Globus pallidus (tissue), 1 donor: Measurements from ENCODE around the gene TAF3.

ENCODE experiments used
- DNase-seq: peaks from one replicate; pipeline ENCODE4 v3.0.0-alpha.2; 2015; ENCODE audit warnings: low spot score

Gene TAF3

GRCh38 chr10:7876541-7877127 is 58.3 kb downstream of the TAF3 start:
- no peak for DNase-seq

DNA sequence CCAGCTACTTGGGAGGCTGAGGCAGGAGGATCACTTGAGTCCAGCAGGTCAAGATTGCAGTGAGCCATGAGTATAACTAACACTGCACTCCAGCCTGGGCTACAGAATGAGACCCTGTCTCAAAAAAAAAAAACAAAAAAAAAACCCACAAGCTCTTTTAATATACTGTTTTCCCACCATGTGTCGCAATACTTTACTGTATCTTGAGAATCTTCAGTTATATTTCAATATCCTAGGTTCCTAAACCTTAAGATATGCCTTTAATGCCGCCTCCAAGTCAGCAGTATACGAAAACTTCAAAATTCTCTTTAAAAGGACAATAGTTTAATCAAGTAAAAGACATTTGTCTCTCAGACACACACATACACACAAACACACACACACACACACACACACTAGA is 62.8 kb downstream of the TAF3 start:
- no peak for DNase-seq

DNA sequence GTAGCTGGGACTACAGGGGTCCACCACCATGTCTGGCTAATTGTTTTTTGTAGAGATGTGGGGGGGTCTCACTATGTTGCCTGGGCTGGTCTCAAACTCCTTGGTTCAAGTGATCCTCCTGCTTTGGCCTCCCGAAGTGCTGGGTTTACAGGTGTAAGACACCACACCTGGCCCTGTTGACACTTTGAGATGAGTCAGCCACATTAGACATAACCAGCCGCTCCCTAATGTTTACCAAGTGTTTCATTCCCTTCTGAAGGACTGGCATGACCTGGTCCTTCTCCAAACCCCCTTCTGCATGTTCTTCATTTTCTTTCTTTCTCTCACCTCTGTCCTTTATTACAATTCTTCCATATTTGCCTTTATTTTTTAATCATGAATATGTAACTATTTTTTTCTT is 67.8 kb downstream of the TAF3 start:
- DNase-seq: no peak

DNA sequence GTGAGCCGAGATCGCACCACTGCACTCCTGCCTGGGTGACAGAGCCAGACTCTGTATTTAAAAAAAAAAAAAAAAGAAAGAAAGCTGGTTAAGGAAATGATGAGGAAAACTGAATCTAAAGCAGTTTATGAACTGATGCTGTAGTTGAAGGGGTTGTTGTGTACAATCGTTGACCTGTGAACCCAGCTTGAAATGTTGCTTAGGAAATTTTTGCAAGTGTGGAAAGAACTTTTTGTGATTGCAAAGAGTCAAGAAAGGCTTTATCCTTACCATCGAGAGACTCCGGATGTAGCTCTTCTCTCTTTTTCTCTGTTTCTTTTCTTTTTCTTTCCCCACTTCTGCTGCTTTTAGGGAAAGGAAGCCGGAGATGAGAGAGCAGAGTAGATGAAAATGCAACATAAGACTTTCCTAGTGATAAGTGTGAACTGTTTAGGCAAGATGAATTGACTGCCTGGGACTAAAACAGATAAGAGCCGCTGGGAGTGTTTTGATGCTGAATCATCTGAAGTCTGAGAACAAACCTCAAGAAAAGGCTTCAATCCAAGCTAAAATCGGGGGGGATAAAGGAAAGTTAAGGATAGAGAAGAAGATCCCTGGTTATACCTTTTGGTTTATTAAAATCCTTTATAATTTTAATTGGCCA is 69.0 kb downstream of the TAF3 start:
- DNase-seq: no peak

DNA sequence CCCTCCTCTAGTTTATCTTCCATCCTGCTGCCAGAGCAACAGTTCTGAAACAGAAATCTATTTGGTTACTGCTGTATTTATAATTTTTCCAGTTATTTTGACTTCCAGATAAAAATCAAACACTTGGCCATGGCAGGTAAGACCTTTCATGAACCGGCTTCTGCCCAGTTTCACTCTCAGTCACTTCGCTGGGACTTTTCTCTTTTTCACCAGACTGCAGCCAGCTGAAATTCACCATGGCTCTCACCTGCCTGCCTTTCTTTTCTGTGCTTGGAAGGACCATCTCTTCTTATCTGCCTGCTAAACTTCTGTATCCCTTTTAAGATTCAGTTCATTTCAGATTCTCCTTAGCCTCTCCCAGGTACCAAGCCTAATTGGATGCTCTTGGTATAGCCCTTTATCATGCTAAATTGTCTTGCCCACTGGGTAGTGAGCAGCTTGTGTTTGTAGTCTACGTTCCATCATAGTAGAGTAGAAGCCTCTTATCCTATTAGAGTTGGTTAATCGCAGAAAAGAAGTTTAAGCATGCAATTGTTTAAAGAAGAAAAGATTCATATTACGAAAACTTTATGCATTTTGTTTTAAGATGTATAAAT is 71.7 kb downstream of the TAF3 start:
- DNase-seq: no peak

DNA sequence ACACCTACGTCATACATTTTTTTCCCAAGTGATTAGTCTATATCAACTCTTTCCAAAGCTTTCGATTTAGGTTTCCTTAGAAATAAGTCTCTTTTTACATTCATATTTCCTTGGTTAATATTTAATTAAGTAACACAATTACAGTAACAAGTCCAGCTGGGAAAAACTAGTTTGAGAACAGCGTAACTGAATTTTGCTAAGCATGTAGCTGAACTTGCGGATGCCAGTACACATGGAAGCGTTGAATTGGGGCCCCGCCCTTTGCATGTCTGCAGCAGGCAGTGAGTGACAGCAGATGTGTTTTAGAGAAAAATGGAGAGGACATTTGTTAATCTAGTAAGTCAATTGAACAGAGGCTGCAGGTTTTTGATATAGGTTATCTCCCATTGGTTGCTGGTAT is 72.5 kb downstream of the TAF3 start:
- no peak for DNase-seq

- no peak for DNase-seq
Observed at GRCh38 chr10:7891634-7892033, 73.3 kb downstream of the TAF3 start.

- no peak for DNase-seq
Observed at GRCh38 chr10:7892146-7892545, 73.8 kb downstream of the TAF3 start.

DNA sequence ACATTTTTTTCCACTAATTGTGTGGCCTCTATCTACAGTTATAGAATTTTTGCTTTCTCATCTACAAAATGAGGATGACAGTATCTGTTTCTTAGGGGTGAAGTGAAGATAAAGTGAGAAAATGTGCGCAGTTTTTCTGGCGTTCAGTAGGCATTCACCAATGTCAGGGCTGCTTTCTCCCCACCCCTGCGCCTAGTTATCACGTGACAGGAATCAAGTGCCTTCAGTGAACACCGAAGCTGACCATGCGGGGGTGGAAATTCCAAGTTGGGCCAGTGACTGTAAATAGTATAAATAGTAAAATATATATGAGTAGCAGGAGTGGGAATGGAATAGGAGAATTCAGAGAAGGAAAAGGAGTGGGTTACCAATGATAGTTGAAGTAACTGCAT is 77.4 kb downstream of the TAF3 start:
- DNase-seq: no peak

- DNase-seq: no peak
Observed at GRCh38 chr10:7896297-7896696, 78.0 kb downstream of the TAF3 start.

DNA sequence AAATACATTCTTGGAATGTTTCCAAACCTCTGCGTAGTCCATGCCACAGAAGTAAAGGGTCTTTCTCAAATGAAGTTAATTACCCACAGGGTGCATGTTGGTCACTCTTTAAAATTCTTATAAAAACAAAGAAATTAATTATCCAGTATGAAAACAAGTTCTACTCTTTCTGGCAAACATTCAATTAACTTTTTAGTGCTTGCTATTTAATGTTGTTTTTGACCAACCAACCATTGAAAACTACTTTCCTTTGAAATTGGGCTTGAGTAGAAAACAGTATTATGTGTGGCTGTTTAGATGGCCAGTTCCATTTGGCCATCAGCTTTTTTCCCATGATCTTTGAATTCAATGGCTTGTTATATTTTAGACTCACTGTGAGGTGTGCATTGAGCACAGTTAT is 83.0 kb downstream of the TAF3 start:
- no peak for DNase-seq

GRCh38 chr10:7902413-7902812 is 84.1 kb downstream of the TAF3 start:
- DNase-seq: no peak

DNA sequence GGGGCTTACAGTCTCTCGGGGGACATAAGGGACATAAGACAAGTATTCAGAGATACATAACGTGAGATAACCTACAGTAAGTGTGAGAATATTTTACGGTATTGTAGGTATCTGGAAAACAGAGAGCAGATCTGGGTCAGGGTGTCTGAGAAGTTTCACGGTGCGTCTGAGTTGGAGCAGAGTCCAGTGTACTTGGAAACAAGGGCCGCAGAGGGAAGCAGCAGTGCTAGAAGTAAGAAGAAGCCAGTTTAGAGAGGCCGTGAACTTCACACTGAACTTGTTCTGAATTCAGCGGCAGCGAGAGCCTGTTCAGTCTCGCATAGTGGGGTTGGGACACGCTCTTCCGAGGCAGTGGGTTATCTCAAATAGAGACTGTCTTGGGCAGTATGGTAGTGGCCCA is 85.5 kb downstream of the TAF3 start:
- DNase-seq: no peak

DNA sequence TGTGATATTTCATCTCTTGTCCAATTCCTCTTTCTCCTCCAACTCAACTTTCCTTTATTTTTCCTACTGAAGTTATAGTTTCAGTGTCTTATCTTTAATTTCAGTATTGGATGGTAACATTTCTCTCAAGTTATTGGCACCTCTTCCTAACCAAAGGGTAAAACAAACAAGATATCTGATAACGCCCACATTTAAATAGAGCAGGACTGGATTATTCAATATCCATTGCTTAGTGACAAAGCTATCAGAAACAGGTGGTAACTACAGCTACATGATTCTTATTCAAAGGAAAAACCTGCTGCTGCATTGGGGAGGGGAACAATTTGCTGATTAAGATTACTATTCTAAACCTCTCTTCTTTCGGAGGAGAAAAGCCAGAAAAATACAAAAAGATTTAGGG is 87.8 kb downstream of the TAF3 start:
- no peak for DNase-seq

- no peak for DNase-seq
Observed at GRCh38 chr10:7908541-7909210, 90.4 kb downstream of the TAF3 start.

DNA sequence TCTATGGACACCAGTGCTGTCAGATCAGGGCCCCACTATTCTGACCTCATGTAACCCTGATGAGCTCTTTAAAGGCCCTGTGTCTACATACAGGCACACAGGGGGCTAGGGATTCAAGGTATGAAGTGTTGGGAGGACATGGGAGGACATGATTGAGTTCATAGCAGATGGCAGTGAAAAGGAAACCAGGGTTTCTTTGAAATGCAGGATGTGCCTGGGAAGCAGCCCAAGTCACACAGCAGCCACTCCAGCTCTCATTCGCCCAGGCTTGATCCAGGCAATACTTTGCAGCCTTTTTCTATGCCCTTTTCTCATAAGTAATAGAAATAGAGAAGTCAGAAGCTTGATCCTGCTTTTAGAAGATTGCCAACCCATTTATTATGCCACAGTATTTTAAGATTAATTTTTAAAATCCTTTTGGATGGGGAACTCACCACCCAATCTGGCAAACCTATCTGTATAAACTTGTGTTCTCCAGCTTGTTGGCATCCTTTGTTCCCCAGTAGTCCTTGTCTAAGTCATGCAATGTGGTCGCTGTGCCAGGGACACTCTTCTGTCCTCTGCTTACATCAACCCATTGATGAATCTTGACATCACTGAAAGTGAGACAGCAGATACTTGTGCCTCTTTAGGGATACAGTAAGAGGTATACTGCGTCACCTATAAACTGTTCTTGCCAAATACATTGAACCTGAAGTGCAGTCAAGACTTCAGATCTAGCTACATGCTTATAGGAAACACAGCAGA is 95.0 kb downstream of the TAF3 start:
- peak; percentile 5 for DNase-seq

- DNase-seq: no peak
Observed at GRCh38 chr10:7915923-7916536, 97.7 kb downstream of the TAF3 start.

GRCh38 chr10:7917736-7918135 is 99.4 kb downstream of the TAF3 start:
- no peak for DNase-seq

DNA sequence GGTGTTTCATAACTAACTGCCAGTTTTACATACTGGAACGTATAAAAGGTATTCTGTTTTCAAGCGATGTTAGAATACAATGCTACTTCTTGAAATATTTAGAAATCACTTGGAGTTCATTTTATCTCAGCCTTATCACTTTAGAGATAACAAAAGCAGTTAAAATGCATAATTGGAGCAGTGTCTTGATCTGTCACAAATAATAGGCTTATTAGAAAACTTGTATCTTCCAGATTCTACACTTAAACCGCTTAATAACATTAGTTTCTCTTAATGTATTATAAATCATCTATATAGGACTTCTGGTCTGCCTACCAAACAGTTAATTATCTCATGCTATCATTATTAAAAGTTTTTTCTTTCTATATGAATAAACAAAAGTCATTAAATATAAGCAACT is 104.4 kb downstream of the TAF3 start:
- no peak for DNase-seq

DNA sequence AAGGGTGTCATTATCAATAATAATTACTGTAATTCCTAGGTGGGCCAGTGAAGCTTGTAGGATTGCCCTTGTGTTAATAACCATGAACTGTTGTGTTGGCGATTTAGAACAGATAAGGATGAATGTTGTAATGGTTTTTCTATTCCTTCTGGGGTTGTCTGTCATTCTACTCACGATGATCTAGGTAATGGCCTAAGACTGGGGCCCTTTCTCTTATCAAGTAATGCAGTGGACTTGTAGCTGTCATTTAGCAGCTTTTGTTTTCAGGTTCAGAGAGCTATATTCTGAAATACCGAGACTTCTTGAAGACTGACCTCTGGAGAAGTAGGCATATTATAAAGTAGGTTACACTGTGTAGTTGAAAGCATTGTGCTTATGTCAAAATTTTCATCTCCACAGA is 110.2 kb downstream of the TAF3 start:
- DNase-seq: no peak

- no peak for DNase-seq
Observed at GRCh38 chr10:7932301-7933036, 114.2 kb downstream of the TAF3 start.

- no peak for DNase-seq
Observed at GRCh38 chr10:7933262-7933661, 115.0 kb downstream of the TAF3 start.
